Mesenteric fat pad (tissue), 1 donor: Measurements from ENCODE around the gene CDX2. TPM values are rescaled to one million over a fixed set of nuclear protein-coding genes. Genes with fewer than 3 reads are reported as not detected.

ENCODE experiments used
- DNase-seq: peaks from one replicate; pipeline ENCODE4 v3.0.0-alpha.2; 2020; ENCODE audit warnings: low spot score
- total RNA-seq: library from RNA; stranded (reverse); fragmentation: NEBNext Ultra II Directional; extraction: Animal tissue kit (Norgen Biotek cat#: 25700); gene quantifications from one replicate; pipeline ENCODE4 v1.2.1, GENCODE V29; 2021
- donor health status: DM: yes; HTN: yes; CAD: no.

Gene CDX2
- total RNA-seq, 1 donor from 2014 or later, result 0.45 TPM

- DNase-seq, result no peak
Observed at GRCh38 chr13:27979001-27979643, 10.0 kb upstream of the CDX2 start.

GRCh38 chr13:27978301-27978968, 9.3 kb upstream of the CDX2 start:
- DNase-seq, result no peak

GRCh38 chr13:27977476-27978300, 8.6 kb upstream of the CDX2 start:
- no peak for DNase-seq

- DNase-seq, result no peak
Observed at GRCh38 chr13:27976362-27977091, 7.4 kb upstream of the CDX2 start.

- no peak for DNase-seq
Observed at GRCh38 chr13:27975564-27976361, 6.6 kb upstream of the CDX2 start.

GRCh38 chr13:27973961-27974662, 5.0 kb upstream of the CDX2 start:
- no peak for DNase-seq

- DNase-seq, result no peak
Observed at GRCh38 chr13:27973291-27973690, 4.2 kb upstream of the CDX2 start.

- no peak for DNase-seq
Observed at GRCh38 chr13:27972478-27972820, 3.3 kb upstream of the CDX2 start.

- DNase-seq, result no peak
Observed at GRCh38 chr13:27971776-27972477, 2.8 kb upstream of the CDX2 start.

- no peak for DNase-seq
Observed at GRCh38 chr13:27971236-27971645, 2.1 kb upstream of the CDX2 start.

- no peak for DNase-seq
Observed at GRCh38 chr13:27970382-27971235, 1.5 kb upstream of the CDX2 start.

- DNase-seq, result no peak
Observed at GRCh38 chr13:27969866-27970229, 733 bp upstream of the CDX2 start.

GRCh38 chr13:27968316-27969081, 616 bp downstream of the CDX2 start:
- no peak for DNase-seq

GRCh38 chr13:27967736-27968315, 1.3 kb downstream of the CDX2 start:
- no peak for DNase-seq

- no peak for DNase-seq
Observed at GRCh38 chr13:27967203-27967735, 1.8 kb downstream of the CDX2 start.

GRCh38 chr13:27966641-27967202, 2.4 kb downstream of the CDX2 start:
- DNase-seq, result no peak
